Keratinocyte (primary cell): ENCODE data around the gene EDN2. TPM values are rescaled to one million over a fixed set of nuclear protein-coding genes. Genes with fewer than 3 reads are reported as not detected.

Experiments
- DNase-seq: peaks from one replicate; pipeline ENCODE4 v3.0.0-alpha.2; 2011; ENCODE audit warnings: low read depth, missing footprints, low spot score
- FAIRE-seq: peaks from 2 replicates; lab custom pipeline; 2011; peaks lifted over from hg19 to GRCh38; lab: Jason Lieb, UNC
- H2AFZ ChIP-seq: 2 replicates; pipeline ENCODE4 v1.6.0; 2012; ENCODE audit warnings: low read length, control low read depth, inconsistent platforms; ENCODE audit not compliant: control insufficient read depth
- H3K27ac ChIP-seq: 2 replicates; pipeline ENCODE4 v1.5.1; 2011; ENCODE audit warnings: low read length; ENCODE audit not compliant: control insufficient read depth, insufficient read depth
- H3K27me3 ChIP-seq: 3 replicates; pipeline ENCODE4 v1.6.0; 2011; ENCODE audit warnings: low read length; ENCODE audit not compliant: control insufficient read depth, insufficient read depth; ENCODE audit errors: extremely low read depth
- H3K36me3 ChIP-seq, 2 experiments: 2 replicates in 1 of 2; 3 replicates in 1 of 2; pipeline ENCODE4 v1.5.1; 2011; ENCODE audit warnings: low read length in 2 of 2, mild to moderate bottlenecking in 1 of 2; ENCODE audit not compliant: control insufficient read depth in 2 of 2, insufficient read depth in 2 of 2; ENCODE audit errors: extremely low read depth in 1 of 2
- H3K4me1 ChIP-seq: 3 replicates; pipeline ENCODE4 v1.5.1; 2011; ENCODE audit warnings: low read length; ENCODE audit not compliant: control insufficient read depth, insufficient read depth; ENCODE audit errors: extremely low read depth
- H3K4me2 ChIP-seq: 3 replicates; pipeline ENCODE4 v1.6.0; 2011; ENCODE audit warnings: low read depth, low read length; ENCODE audit not compliant: control insufficient read depth, insufficient read depth; ENCODE audit errors: extremely low read depth
- H3K4me3 ChIP-seq, 3 experiments: fragments of 200-600 bp in 1 of 3; sonication (generic) in 1 of 3; 2 replicates in 2 of 3; 3 replicates in 1 of 3; pipeline ENCODE4 v1.5.1; 2011 to 2016; ENCODE audit warnings: low read length in 3 of 3, mild to moderate bottlenecking in 3 of 3, control low read depth in 2 of 3, inconsistent platforms in 1 of 3, low read depth in 1 of 3, mixed read lengths in 1 of 3, mixed run types in 1 of 3, moderate library complexity in 1 of 3; ENCODE audit not compliant: control insufficient read depth in 2 of 3, insufficient read depth in 2 of 3; ENCODE audit errors: extremely low read depth in 1 of 3
- H3K79me2 ChIP-seq: 2 replicates; pipeline ENCODE4 v1.6.0; 2012; ENCODE audit warnings: low read length; ENCODE audit not compliant: control insufficient read depth, insufficient read depth
- H3K9ac ChIP-seq: 3 replicates; pipeline ENCODE4 v1.6.0; 2011; ENCODE audit warnings: low read length; ENCODE audit not compliant: control insufficient read depth, insufficient read depth; ENCODE audit errors: extremely low read depth
- H3K9me1 ChIP-seq: 3 replicates; pipeline ENCODE4 v1.6.0; 2011; ENCODE audit warnings: low read length; ENCODE audit not compliant: control insufficient read depth, insufficient read depth; ENCODE audit errors: extremely low read depth
- H3K9me3 ChIP-seq: 2 replicates; pipeline ENCODE4 v1.5.1; 2012; ENCODE audit warnings: low read depth, low read length; ENCODE audit not compliant: control insufficient read depth
- H4K20me1 ChIP-seq: 3 replicates; pipeline ENCODE4 v1.6.0; 2011; ENCODE audit warnings: low read length; ENCODE audit not compliant: control insufficient read depth, insufficient read depth; ENCODE audit errors: extremely low read depth
- CTCF ChIP-seq, 3 experiments: IDR thresholded peaks in 1 of 3; conservative IDR thresholded peaks in 1 of 3; optimal IDR thresholded peaks in 1 of 3; 2 replicates in 2 of 3; 3 replicates in 1 of 3; pipeline versions ENCODE3 to v1.5.1; 2011; ENCODE audit warnings: low read length in 3 of 3, mild to moderate bottlenecking in 3 of 3, moderate library complexity in 2 of 3, control low read depth in 1 of 3, inconsistent platforms in 1 of 3; ENCODE audit not compliant: insufficient read depth in 2 of 3; ENCODE audit errors: extremely low read depth in 1 of 3
- EZH2 ChIP-seq: IDR thresholded peaks from one replicate; pipeline ENCODE4 v1.6.1; 2012; ENCODE audit warnings: inconsistent platforms, mild to moderate bottlenecking, low read length, moderate library complexity
- dilution Hi-C: fragments of 300-500 bp; cut with MboI; formaldehyde crosslinking; loops from one replicate; pipeline ENCODE4 v1.7.0; 2020; ENCODE audit warnings: low sequenced_read_pairs; ENCODE audit not compliant: extremely low pct_ligation_motif_present
- polyA plus RNA-seq, 5 experiments: library from polyadenylated mRNA; depleted of rRNA in 3 of 5; stranded (reverse) in 3 of 5; stranded (forward) in 1 of 5; unstranded in 1 of 5; fragments of >200 nt; gene quantifications; 1 replicate in 1 of 5; 2 replicates in 3 of 5; 3 replicates in 1 of 5; pipeline versions ENCODE4 v1.2.1 to v1.2.3, GENCODE V29; 2011 to 2012; ENCODE audit warnings: missing spikeins in 2 of 5, low read depth in 1 of 5, low replicate concordance in 1 of 5

Gene EDN2
- polyA plus RNA-seq, 1 donor (not counting 4 experiments of a cell fraction or from before 2014, with no cell fraction given): 0.34 TPM

- H3K9ac ChIP-seq: peak overlapping the region; percentile 18
- no peaks in the 10 kb centered on the region for H3K79me2 ChIP-seq
- TF ChIP-seq EZH2: no peak
- TF ChIP-seq CTCF (optimal IDR thresholded peaks at IDR 0.05 in 1 of 3, IDR thresholded peaks at IDR 0.05 in 1 of 3, conservative IDR thresholded peaks at IDR 0.05 in 1 of 3; ENCODE audit: extremely low read depth in 1 of 3, insufficient read depth in 2 of 3, low read length in 3 of 3): no peak
- H3K9me3 ChIP-seq: no peaks in the 10 kb centered on the region
- DNase-seq (no peak), FAIRE-seq (no peak)
- no peaks in the 10 kb centered on the region for H3K27me3 ChIP-seq
- no peak overlapping the region for H3K4me3 ChIP-seq
- dilution Hi-C loops: no loop called here
- H3K4me2 ChIP-seq: no peak overlapping the region
- no peaks in the 10 kb centered on the region for H3K9me1 ChIP-seq
- H3K36me3 ChIP-seq: no peaks in the 10 kb centered on the region
- H3K4me1 ChIP-seq: peaks cover 60% of the 10 kb centered on the region
- no peaks in the 10 kb centered on the region for H4K20me1 ChIP-seq
- H3K27ac ChIP-seq: peak overlapping the region; percentile 47
- H2AFZ ChIP-seq: no peak overlapping the region
Observed at GRCh38 chr1:41493626-41494350, 9.3 kb upstream of the EDN2 start.

- H2AFZ ChIP-seq: no peak overlapping the region
- peak; percentile 85 for FAIRE-seq
- no peaks in the 10 kb centered on the region for H3K36me3 ChIP-seq
- peaks cover 53% of the 10 kb centered on the region for H3K4me1 ChIP-seq
- no peaks in the 10 kb centered on the region for H3K79me2 ChIP-seq
- peak overlapping the region; percentile 47 for H3K27ac ChIP-seq
- no peak overlapping the region for H3K4me3 ChIP-seq
- H3K27me3 ChIP-seq: no peaks in the 10 kb centered on the region
- H3K9ac ChIP-seq: peak overlapping the region; percentile 18
- peak; percentile 94 for DNase-seq
- no peaks in the 10 kb centered on the region for H4K20me1 ChIP-seq
- TF ChIP-seq CTCF (optimal IDR thresholded peaks at IDR 0.05 in 1 of 3, IDR thresholded peaks at IDR 0.05 in 1 of 3, conservative IDR thresholded peaks at IDR 0.05 in 1 of 3; ENCODE audit: extremely low read depth in 1 of 3, insufficient read depth in 2 of 3, low read length in 3 of 3) (no peak), EZH2 (no peak)
- no peaks in the 10 kb centered on the region for H3K9me3 ChIP-seq
- H3K9me1 ChIP-seq: no peaks in the 10 kb centered on the region
- no peak overlapping the region for H3K4me2 ChIP-seq
- dilution Hi-C loops: no loop called here
Observed at GRCh38 chr1:41493117-41493536, 8.6 kb upstream of the EDN2 start.
